AG04450 (cell line): ENCODE results near the gene AQP2. TPM values are rescaled to one million over a fixed set of nuclear protein-coding genes. Genes with fewer than 3 reads are reported as not detected.

Experiments
- CTCF ChIA-PET: fragments of 300-600, 350-600 bp; formaldehyde crosslinking; extraction: SDS; loops from one replicate; lab custom pipeline; 2022; ENCODE audit warnings: antibody characterized with exemption, inconsistent platforms; lab: Charles Lee
- POLR2A ChIA-PET: fragments of 350-600 bp; formaldehyde crosslinking; extraction: SDS; loops from one replicate; lab custom pipeline; 2021; ENCODE audit warnings: antibody characterized with exemption, inconsistent platforms; lab: Yijun Ruan, JAX
- DNase-seq: peaks from one replicate; pipeline ENCODE4 v3.0.0-alpha.2; 2011; ENCODE audit warnings: low read depth, low spot score
- H3K27ac ChIP-seq: one replicate; pipeline ENCODE4 v1.5.1; 2012; ENCODE audit warnings: low read depth, low read length, control low read depth
- H3K27me3 ChIP-seq: one replicate; pipeline ENCODE4 v1.6.0; 2012; ENCODE audit warnings: low read length; ENCODE audit not compliant: control insufficient read depth, insufficient read depth
- H3K4me3 ChIP-seq: 2 replicates; pipeline ENCODE4 v1.5.1; 2011; ENCODE audit warnings: mild to moderate bottlenecking, low read depth, low read length, control low read depth
- H3K9me3 ChIP-seq: 2 replicates; pipeline ENCODE4 v1.5.1; 2012; ENCODE audit warnings: low read length; ENCODE audit not compliant: control insufficient read depth, insufficient read depth
- CTCF ChIP-seq: IDR thresholded peaks from 2 replicates; pipeline ENCODE4 v1.5.1; 2011; ENCODE audit warnings: low read depth, low read length, control low read depth, inconsistent platforms
- polyA plus RNA-seq: library from polyadenylated mRNA; depleted of rRNA; stranded (reverse); fragments of >200 nt; gene quantifications from 2 replicates; pipeline ENCODE4 v1.2.3, GENCODE V29; 2011

AQP2 gene
- polyA plus RNA-seq, 1 experiment, result not detected

- Histone ChIP-seq H3K27me3 (peaks cover 72% of the 10 kb centered on the region), H3K9me3 (peaks cover 3% of the 10 kb centered on the region; the same call in 1 of the 2 replicates), H3K27ac (no peak overlapping the region), H3K4me3 (no peak overlapping the region)
- no peak for DNase-seq
- POLR2A ChIA-PET, result no interaction called here
- CTCF ChIA-PET, result interaction anchor here (1.1 kb wide), 1 partner anchor 16 kb away, joined by 3 read pairs; no protein-coding TSS in a partner anchor
- TF ChIP-seq CTCF, result no peak
Measured at GRCh38 chr12:49953151-49953550, 2.6 kb downstream of the AQP2 start.

GRCh38 chr12:49953961-49954846 lies 3.7 kb downstream of the AQP2 start:
- TF ChIP-seq CTCF, result no peak
- H3K27ac ChIP-seq, result no peak overlapping the region
- no peak overlapping the region for H3K4me3 ChIP-seq
- H3K9me3 ChIP-seq, result peaks cover 3% of the 10 kb centered on the region; the same call in 1 of the 2 replicates
- peaks cover 80% of the 10 kb centered on the region for H3K27me3 ChIP-seq
- ChIA-PET CTCF (interaction anchor here (0.6 to 1.1 kb wide), 3 partner anchors 8 to 13 kb away, joined by 3 to 7 read pairs (median 3); no protein-coding TSS in a partner anchor), POLR2A (no interaction called here)
- DNase-seq, result no peak

- peaks cover 82% of the 10 kb centered on the region for H3K27me3 ChIP-seq
Measured at GRCh38 chr12:49954863-49955830, 4.6 kb downstream of the AQP2 start.

GRCh38 chr12:49955899-49956662 lies 5.5 kb downstream of the AQP2 start:
- Histone ChIP-seq H3K9me3 (peaks cover 3% of the 10 kb centered on the region; the same call in 1 of the 2 replicates), H3K27me3 (peaks cover 85% of the 10 kb centered on the region), H3K4me3 (no peak overlapping the region), H3K27ac (peak overlapping the region; percentile 2)
- CTCF ChIA-PET, result interaction anchor here (1.2 kb wide), 1 partner anchor 11 kb away, joined by 7 read pairs; no protein-coding TSS in a partner anchor
- no peak for TF ChIP-seq CTCF
- no peak for DNase-seq
- POLR2A ChIA-PET, result no interaction called here

More at GRCh38 chr12:49954863-49955830, 4.6 kb downstream of the AQP2 start:
- Histone ChIP-seq H3K9me3 (peaks cover 3% of the 10 kb centered on the region; the same call in 1 of the 2 replicates), H3K4me3 (no peak overlapping the region), H3K27ac (no peak overlapping the region)
- DNase-seq, result no peak
- POLR2A ChIA-PET, result no interaction called here
- CTCF ChIA-PET, result interaction anchor here (0.6 to 1.2 kb wide), 4 partner anchors 8 to 12 kb away, joined by 3 to 7 read pairs (median 5); no protein-coding TSS in a partner anchor
- TF ChIP-seq CTCF, result no peak
